A673 (cell line): Measurements from ENCODE around the gene RHOV.

Experiments
- CTCF ChIP-seq: fragments of 300-800, 200-600 bp; sonication (generic); conservative IDR thresholded peaks from 2 replicates; pipeline ENCODE4 v1.5.1; 2017; ENCODE audit warnings: low read depth, mild to moderate bottlenecking, antibody characterized with exemption, low read length, moderate library complexity, mixed read lengths
- EZH2 ChIP-seq: fragments of 200-600 bp; sonication (generic); IDR thresholded peaks from 2 replicates; pipeline ENCODE4 v1.6.1; 2017; ENCODE audit warnings: borderline replicate concordance, low read depth, mild to moderate bottlenecking, mixed read lengths, antibody characterized with exemption, low read length; ENCODE audit not compliant: poor library complexity, severe bottlenecking

GRCh38 chr15:40908095-40908494, 34.1 kb upstream of the RHOV start:
- TF ChIP-seq CTCF (no peak), EZH2 (no peak)
